AG09309 (cell line): ENCODE results near the gene AKAP14.
"Not testable (repeated sequence)": the region's sequence is repeated elsewhere in the genome, so short reads cannot be mapped to it uniquely, and the experiment has no call there.

Experiments used
- DNase-seq: peaks from one replicate; pipeline ENCODE4 v3.0.0-alpha.2; 2010; ENCODE audit warnings: low read depth
- H3K4me3 ChIP-seq: 2 replicates; pipeline ENCODE4 v1.5.1; 2011; ENCODE audit warnings: mild to moderate bottlenecking, low read depth, low read length, moderate library complexity; ENCODE audit not compliant: control insufficient read depth
- TF ChIP-seq, protein P1 (sequence below): IDR thresholded peaks from 2 replicates; pipeline ENCODE4 v1.5.1; 2011; ENCODE audit warnings: mild to moderate bottlenecking, low read depth, low read length, inconsistent platforms; ENCODE audit not compliant: insufficient read depth, control insufficient read depth; ENCODE audit errors: missing control alignments

Gene AKAP14

GRCh38 chrX:119954374-119954773 is 58.7 kb downstream of the AKAP14 start:
- no peak overlapping the region for H3K4me3 ChIP-seq
- TF ChIP-seq, protein P1, sequence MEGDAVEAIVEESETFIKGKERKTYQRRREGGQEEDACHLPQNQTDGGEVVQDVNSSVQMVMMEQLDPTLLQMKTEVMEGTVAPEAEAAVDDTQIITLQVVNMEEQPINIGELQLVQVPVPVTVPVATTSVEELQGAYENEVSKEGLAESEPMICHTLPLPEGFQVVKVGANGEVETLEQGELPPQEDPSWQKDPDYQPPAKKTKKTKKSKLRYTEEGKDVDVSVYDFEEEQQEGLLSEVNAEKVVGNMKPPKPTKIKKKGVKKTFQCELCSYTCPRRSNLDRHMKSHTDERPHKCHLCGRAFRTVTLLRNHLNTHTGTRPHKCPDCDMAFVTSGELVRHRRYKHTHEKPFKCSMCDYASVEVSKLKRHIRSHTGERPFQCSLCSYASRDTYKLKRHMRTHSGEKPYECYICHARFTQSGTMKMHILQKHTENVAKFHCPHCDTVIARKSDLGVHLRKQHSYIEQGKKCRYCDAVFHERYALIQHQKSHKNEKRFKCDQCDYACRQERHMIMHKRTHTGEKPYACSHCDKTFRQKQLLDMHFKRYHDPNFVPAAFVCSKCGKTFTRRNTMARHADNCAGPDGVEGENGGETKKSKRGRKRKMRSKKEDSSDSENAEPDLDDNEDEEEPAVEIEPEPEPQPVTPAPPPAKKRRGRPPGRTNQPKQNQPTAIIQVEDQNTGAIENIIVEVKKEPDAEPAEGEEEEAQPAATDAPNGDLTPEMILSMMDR, result no peak
- DNase-seq, result no peak

DNA sequence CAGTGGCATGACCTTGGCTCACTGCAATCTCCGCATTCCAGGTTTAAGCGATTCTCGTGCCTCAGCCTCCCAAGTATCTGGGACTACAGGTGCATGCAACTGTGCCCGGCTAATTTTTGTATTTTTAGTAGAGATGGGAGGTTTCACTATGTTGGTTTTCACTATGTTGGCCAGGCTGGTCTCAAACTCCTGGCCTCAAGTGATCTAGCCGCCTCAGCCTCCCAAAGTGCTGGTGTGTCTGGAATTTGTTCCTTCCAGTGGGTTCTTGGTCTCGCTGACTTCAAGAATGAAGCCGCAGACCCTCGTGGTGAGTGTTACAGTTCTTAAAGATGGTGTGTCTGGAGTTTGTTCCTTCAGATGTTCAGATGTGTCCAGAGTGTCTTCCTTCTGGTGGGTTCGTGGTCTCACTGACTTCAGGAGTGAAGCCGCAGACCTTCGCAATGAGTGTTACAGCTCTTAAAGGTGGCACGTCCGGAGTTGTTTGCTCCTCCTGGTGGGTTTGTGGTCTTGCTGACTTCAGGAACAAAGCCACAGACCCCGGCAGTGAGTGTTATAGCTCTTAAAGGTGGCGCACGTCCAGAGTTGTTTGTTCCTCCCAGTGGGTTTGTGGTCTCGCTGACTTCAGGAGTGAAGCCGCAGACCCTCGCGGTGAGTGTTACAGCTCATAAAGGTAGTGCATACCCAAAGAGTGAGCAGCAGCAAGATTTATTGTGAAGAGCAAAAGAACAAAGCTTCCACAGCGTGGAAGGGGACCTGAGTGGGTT is 60.3 kb downstream of the AKAP14 start:
- DNase-seq, H3K4me3 ChIP-seq: not testable (repeated sequence)

GRCh38 chrX:119960625-119961024 is 64.9 kb downstream of the AKAP14 start:
- DNase-seq, result no peak
- H3K4me3 ChIP-seq, result no peak overlapping the region
- TF ChIP-seq, protein P1, result no peak

GRCh38 chrX:119966837-119967236 is 71.1 kb downstream of the AKAP14 start:
- not testable (repeated sequence) for H3K4me3 ChIP-seq

More at GRCh38 chrX:119966837-119967236, 71.1 kb downstream of the AKAP14 start:
- not testable (repeated sequence) for DNase-seq
